NCI-H510A treated with DMSO at 0.1 percent for 48 hours (cell line): ENCODE results near the gene PNKD.

Experiments used
- DNase-seq: peaks from one replicate; lab custom pipeline; 2025; lab: John Stamatoyannopoulos, UW

Gene PNKD

GRCh38 chr2:218341381-218341780 is 71.1 kb downstream of the PNKD start:
- DNase-seq = no peak

GRCh38 chr2:218342837-218343236 is 72.5 kb downstream of the PNKD start:
- no peak for DNase-seq

GRCh38 chr2:218343591-218343990 is 73.3 kb downstream of the PNKD start:
- DNase-seq = no peak

- DNase-seq = no peak
Observed at GRCh38 chr2:218344090-218344754, 73.9 kb downstream of the PNKD start.

- DNase-seq = no peak
Observed at GRCh38 chr2:218344755-218345417, 74.6 kb downstream of the PNKD start.

GRCh38 chr2:218345491-218346236 is 75.3 kb downstream of the PNKD start:
- DNase-seq = peak; percentile 44

- no peak for DNase-seq
Observed at GRCh38 chr2:218347172-218347571, 76.9 kb downstream of the PNKD start.

GRCh38 chr2:218354045-218354444 is 83.7 kb downstream of the PNKD start:
- DNase-seq = no peak

- DNase-seq = no peak
Observed at GRCh38 chr2:218354850-218355443, 84.6 kb downstream of the PNKD start.

- no peak for DNase-seq
Observed at GRCh38 chr2:218357236-218358177, 87.2 kb downstream of the PNKD start.

- no peak for DNase-seq
Observed at GRCh38 chr2:218360453-218360852, 90.1 kb downstream of the PNKD start.

- DNase-seq = no peak
Observed at GRCh38 chr2:218362606-218363005, 92.3 kb downstream of the PNKD start.

- no peak for DNase-seq
Observed at GRCh38 chr2:218363736-218364135, 93.4 kb downstream of the PNKD start.

GRCh38 chr2:218364196-218364595 is 93.9 kb downstream of the PNKD start:
- no peak for DNase-seq

GRCh38 chr2:218366621-218367414 is 96.5 kb downstream of the PNKD start:
- no peak for DNase-seq

GRCh38 chr2:218367415-218368149 is 97.3 kb downstream of the PNKD start:
- no peak for DNase-seq

GRCh38 chr2:218368150-218368528 is 97.8 kb downstream of the PNKD start:
- DNase-seq = no peak

- peak; percentile 79 for DNase-seq
Observed at GRCh38 chr2:218368621-218369153, 98.4 kb downstream of the PNKD start.

- DNase-seq = peak; percentile 96
Observed at GRCh38 chr2:218369330-218369729, 99.0 kb downstream of the PNKD start.
